Measurements from ENCODE around the gene UPK3BL2.
"Not testable (repeated sequence)": the region's sequence is repeated elsewhere in the genome, so short reads cannot be mapped to it uniquely, and the experiment has no call there.

Gene UPK3BL2, protein sequence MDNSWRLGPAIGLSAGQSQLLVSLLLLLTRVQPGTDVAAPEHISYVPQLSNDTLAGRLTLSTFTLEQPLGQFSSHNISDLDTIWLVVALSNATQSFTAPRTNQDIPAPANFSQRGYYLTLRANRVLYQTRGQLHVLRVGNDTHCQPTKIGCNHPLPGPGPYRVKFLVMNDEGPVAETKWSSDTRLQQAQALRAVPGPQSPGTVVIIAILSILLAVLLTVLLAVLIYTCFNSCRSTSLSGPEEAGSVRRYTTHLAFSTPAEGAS

DNA sequence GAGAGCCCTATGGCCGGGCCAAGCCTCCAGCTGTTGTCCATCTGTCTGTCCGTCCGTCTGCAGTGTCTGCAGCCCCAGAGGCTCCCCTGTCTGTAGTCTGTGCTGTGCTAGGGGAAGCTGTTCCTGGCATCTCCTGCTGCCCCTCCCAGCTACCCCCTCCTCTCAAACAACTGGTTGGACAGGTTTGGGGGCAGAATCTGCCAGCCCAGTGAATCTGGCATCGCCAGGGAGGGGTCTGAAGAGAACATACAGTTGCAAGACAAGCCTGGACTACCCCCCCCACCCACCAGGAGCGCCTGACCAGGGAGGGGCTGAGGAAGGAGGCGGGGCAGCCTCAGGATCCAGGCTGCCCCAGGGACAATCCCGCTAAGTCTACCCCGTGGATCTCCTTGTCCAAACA lies at the start of gene UPK3BL2:
Gene UPK3BL2 (minus strand): TSS at position 101 of the 400 bp plus-strand sequence. CDS start 60 bp downstream, at position 41.
- DNase-seq (ENCODE audit: low read depth in 2 of 2) = not testable (repeated sequence)

DNA sequence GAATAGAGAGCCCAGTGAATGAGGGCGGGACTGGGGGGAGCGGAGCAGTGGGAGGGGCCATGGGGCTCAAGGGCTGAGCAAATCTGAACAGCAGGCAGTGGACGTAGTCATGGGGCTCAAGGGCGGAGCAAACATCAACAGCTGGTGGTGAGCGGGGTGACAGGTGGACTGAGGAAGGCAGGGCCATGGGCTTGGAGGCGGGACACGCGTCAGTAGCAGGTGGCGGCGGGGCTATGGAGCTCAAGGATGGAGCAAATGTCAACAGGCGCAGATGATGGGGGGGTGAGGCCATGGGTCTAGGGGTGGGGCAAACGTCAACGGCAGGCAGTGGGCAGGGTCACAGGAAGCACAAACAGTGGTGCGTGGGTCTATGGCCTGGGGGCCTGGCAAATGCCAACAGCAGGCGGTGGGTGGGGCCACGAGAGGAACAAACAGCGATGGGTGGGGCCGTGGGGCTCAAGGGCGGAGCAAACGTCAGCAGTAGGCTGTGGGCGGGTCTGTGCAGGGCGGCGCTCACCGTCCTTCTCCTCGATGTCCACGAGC lies 49.1 kb upstream of the UPK3BL2 start:
- not testable (repeated sequence) for DNase-seq (ENCODE audit: low read depth in 2 of 2)

DNA sequence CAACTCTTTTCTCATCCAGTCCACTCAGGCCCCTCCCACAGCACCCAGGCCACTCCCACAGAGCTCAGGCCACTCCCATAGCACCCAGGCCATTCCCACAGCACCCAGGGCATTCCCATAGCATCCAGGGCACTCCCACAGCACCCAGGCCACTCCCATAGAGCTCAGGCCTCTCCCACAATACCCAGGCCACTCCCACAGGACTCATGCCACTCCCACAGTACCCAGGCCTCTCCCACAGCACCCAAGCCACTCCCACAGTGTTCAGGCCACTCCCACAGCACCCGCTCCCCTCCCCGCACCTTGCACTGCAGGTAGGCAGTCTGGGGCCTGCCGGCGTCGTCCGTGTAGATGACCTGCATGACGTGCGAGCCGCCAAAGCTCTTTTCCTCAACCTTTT lies 46.4 kb upstream of the UPK3BL2 start:
- not testable (repeated sequence) for DNase-seq (ENCODE audit: low read depth in 2 of 2)

DNA sequence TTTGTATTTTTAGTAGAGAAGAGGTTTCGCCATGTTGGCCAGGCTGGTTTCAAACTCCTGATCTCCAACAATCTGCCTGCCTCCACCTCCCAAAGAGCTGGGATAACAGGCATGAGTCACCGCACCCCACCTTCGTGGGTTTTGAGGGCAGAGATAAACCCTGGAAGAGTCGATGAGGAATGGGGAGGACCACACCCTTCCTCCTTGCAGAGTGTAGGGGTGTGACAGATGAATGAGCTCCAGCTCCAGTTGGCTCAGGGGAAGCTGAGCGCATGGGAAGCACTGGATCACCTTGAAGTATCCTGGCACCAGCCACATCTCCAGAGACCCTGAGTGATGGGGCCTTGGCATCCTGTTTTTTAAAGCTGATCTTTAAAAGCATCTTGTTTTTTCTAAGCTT lies 40.0 kb upstream of the UPK3BL2 start:
- DNase-seq (ENCODE audit: low read depth in 2 of 2) = not testable (repeated sequence)

DNA sequence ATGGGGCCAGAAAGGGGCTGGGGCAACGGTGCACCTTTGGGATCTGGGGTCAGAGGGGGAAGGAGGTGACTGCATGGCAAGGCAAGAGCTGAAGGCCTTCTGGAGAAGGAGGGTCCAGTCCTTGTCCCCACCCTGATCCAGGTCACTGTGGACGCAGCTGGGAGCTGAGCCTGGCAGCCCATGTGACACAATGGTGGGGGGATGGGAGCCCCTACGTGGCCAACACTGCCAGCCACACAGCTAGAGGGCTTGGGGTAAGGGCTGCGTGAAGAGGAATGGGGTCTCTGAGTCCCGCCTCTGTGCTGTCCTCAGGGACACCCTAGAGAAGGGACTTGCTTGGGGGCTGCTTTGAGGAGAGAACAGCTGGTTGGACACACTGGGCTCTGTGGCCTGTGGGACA lies 38.2 kb upstream of the UPK3BL2 start:
- not testable (repeated sequence) for DNase-seq (ENCODE audit: low read depth in 2 of 2)

GRCh38 chr7:102578486-102578885 lies 35.0 kb upstream of the UPK3BL2 start:
- DNase-seq (ENCODE audit: low read depth in 2 of 2) = not testable (repeated sequence)

- DNase-seq (ENCODE audit: low read depth in 2 of 2) = not testable (repeated sequence)
These were observed 34.1 kb upstream of the UPK3BL2 start for GRCh38 chr7:102577315-102578240.

GRCh38 chr7:102576363-102576762 lies 32.9 kb upstream of the UPK3BL2 start:
- not testable (repeated sequence) for DNase-seq (ENCODE audit: low read depth in 2 of 2)

DNA sequence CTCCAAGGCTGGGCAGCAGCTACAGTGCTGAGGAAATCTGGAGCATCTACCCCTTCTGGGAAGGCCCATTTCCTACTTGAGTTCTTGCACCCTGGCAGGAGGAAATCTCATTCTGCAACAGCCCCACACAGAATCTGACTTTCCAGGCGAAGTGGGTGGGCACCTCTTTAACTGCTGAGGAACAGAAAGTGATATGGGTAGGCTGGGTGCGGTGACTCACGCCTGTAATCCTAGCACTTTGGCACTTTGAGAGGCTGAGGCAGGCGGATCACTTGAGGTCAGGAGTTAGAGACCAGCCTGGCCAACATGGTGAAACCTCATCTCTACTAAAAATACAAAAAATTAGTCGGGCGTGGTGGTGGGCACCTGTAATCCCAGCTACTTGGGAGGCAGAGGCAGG lies 31.1 kb upstream of the UPK3BL2 start:
- not testable (repeated sequence) for DNase-seq (ENCODE audit: low read depth in 2 of 2)

GRCh38 chr7:102572261-102573239 lies 29.1 kb upstream of the UPK3BL2 start, which contains the start of gene POLR2J3:
Gene POLR2J3 (minus strand): TSS chr7:102572583. CDS start chr7:102572521, 62 bp downstream.
- not testable (repeated sequence) for DNase-seq (ENCODE audit: low read depth in 2 of 2)

DNA sequence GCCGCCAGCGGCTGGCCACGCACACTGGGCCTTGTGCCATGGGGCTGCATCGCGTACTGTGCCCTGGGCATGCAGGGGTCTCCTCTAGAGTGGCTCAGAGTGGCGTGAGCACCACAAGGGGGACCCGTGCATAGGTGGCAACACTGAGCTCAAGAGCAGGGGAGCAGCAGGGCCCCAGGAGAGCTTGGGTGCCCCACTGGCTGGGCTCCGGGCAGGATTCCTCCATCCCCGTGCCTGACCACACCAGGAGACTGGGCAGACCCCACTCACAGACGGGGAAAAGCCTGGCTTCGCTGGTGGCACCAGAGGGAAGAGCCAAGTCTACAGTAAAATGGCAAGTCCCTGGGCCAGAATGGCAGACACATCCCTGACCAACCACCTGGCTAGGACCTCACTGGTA lies 25.1 kb upstream of the UPK3BL2 start:
- not testable (repeated sequence) for DNase-seq (ENCODE audit: low read depth in 2 of 2)

DNA sequence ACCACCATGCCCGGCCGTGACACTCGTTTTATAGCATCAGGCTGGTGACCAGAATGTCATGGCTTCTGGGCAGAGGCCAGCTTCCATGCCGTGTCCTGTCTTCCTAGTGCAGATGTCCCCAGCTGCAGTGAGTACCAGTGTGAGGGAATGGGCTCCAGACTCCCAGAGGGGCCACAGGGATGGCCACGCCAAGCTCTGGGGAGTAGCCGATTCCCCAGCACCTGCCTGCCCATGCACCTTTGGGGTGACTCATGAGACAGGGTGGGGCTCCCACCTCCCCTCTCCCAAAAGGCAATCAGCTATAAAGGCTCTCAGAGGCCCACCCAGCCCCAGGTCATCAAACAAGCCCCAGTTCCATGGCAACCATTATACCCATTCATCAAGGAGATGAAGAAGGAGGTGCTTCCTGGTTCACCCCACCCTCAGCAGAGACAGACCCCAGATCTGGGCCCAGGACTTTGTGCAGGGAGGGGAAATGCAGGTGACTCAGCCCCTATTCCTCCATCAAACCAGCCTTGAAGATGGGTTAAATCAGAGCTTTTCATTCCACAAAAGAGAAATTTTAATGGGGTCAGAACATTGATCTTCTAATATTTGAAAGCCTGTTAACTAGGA lies 7.4 kb upstream of the UPK3BL2 start, which contains the start of gene SPDYE2:
Gene SPDYE2 (plus strand): TSS at position 419 of the 615 bp plus-strand sequence. CDS start 2,030 bp downstream, outside the sequence.
- DNase-seq (ENCODE audit: low read depth in 2 of 2) = not testable (repeated sequence)

- DNase-seq (ENCODE audit: low read depth in 2 of 2) = not testable (repeated sequence)
These were observed 2.9 kb upstream of the UPK3BL2 start for GRCh38 chr7:102546353-102546752.

- not testable (repeated sequence) for DNase-seq (ENCODE audit: low read depth in 2 of 2)
These were observed 1.8 kb upstream of the UPK3BL2 start for GRCh38 chr7:102545288-102545687.

DNA sequence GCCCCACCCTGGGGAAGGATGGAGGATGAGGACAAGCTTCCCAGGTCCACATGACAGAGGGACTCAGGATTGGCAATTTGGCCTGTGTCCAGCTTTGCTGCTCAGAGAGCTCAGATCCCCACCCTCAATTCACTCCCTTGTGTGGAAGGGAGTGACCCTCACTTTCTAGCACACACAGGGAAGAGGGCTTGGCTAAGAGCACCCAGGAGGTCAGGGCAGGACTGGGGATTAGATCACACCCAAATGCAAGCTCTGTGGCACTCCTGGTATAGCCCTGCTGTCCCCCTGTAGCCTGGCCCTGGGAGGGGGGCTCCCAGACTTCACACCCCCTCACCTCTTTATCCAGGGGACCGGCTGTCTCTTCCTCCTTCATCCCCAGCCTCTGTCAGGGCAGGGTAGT lies 876 bp upstream of the UPK3BL2 start:
- DNase-seq (ENCODE audit: low read depth in 2 of 2) = not testable (repeated sequence)

DNA sequence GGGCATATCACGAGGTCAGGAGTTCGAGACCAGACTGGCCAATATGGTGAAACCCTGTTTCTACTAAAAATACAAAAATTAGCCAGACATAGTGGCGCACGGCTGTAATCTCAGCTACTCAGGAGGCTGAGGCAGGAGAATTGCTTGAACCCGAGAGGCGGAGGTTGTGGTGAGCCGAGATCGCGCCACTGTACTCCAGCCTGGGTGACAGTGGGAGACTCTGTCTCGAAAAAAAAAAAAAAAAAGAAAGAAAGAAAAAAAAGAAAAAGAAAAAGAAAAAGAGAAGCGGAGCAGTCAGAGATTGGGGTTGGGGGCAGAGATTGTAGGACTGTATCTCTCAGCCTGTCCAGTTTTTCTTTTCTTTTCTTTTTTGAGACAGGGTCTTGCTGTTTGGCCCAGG lies 725 bp downstream of the UPK3BL2 start:
- DNase-seq (ENCODE audit: low read depth in 2 of 2) = not testable (repeated sequence)

GRCh38 chr7:102542083-102542482 lies 1.4 kb downstream of the UPK3BL2 start:
- not testable (repeated sequence) for DNase-seq (ENCODE audit: low read depth in 2 of 2)

DNA sequence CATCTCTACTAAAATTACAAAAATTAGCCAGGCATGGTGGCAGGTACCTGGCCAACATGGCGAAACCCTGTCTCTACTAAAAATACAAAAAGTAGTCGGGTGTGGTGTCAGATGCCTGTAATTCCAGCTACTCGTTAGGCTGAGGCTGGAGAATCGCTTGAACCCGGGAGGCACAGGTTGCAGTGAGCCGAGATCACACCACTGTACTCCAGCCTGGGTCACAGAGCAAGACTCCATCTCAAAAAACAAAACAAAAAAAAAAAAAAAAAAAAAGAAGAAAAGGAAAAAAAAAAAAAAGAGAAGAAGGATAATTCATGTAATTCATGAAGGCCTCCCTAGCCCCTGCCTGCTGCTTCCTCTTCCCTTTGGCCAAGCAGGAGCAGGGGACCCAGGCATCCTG lies 2.9 kb downstream of the UPK3BL2 start:
- not testable (repeated sequence) for DNase-seq (ENCODE audit: low read depth in 2 of 2)

- DNase-seq (ENCODE audit: low read depth in 2 of 2) = not testable (repeated sequence)
These were observed 8.4 kb downstream of the UPK3BL2 start for GRCh38 chr7:102535062-102535615.

- DNase-seq (ENCODE audit: low read depth in 2 of 2) = not testable (repeated sequence)
These were observed 11.4 kb downstream of the UPK3BL2 start for GRCh38 chr7:102532127-102532526.

Measured in fibroblast of skin of left biceps (primary cell).